Endothelial cell of umbilical vein (primary cell): Measurements from ENCODE around the gene NRP2. TPM values are rescaled to one million over a fixed set of nuclear protein-coding genes. Genes with fewer than 3 reads are reported as not detected.

Source experiments
- BruUV-seq: library from RNA; stranded (reverse); fragments of 400-500 nt; replicated peaks from 2 replicates; lab custom pipeline; 2021; lab: Mats Ljungman, UMichigan
- CTCF ChIA-PET: fragments of 300-600, 350-600 bp; sonication (Branson Sonifier 250); formaldehyde crosslinking; loops from one replicate; lab custom pipeline; 2021; ENCODE audit warnings: antibody characterized with exemption, inconsistent platforms; lab: Charles Lee
- POLR2A ChIA-PET: fragments of 300-600, 350-600 bp; sonication (Branson Sonifier 250); formaldehyde crosslinking; loops from one replicate; lab custom pipeline; 2021; ENCODE audit warnings: antibody characterized with exemption, inconsistent platforms; lab: Charles Lee
- DNase-seq: peaks from one replicate; pipeline ENCODE4 v3.0.0-alpha.2; 2011; ENCODE audit warnings: low read depth, low spot score
- FAIRE-seq: peaks from 2 replicates; lab custom pipeline; 2011; peaks lifted over from hg19 to GRCh38; lab: Jason Lieb, UNC
- H2AFZ ChIP-seq: 2 replicates; pipeline ENCODE4 v1.6.0; 2012; ENCODE audit warnings: low read depth, low read length, control low read depth, inconsistent platforms
- H3K27ac ChIP-seq: 2 replicates; pipeline ENCODE4 v1.5.1; 2011; ENCODE audit warnings: low read depth, mild to moderate bottlenecking, control low read depth, low read length, moderate library complexity; ENCODE audit not compliant: insufficient read depth
- H3K27me3 ChIP-seq, 2 experiments: 2 replicates each; pipeline versions ENCODE4 v1.6.0 to v1.6.1; 2011; ENCODE audit warnings: low read length in 2 of 2, mixed read lengths in 1 of 2; ENCODE audit not compliant: control insufficient read depth in 2 of 2, insufficient read depth in 2 of 2
- H3K36me3 ChIP-seq, 2 experiments: 2 replicates in 1 of 2; 3 replicates in 1 of 2; pipeline ENCODE4 v1.5.1; 2011; ENCODE audit warnings: low read length in 2 of 2, mild to moderate bottlenecking in 1 of 2, moderate library complexity in 1 of 2; ENCODE audit not compliant: control insufficient read depth in 2 of 2, insufficient read depth in 2 of 2; ENCODE audit errors: extremely low read depth in 1 of 2
- H3K4me1 ChIP-seq: 3 replicates; pipeline ENCODE4 v1.5.1; 2011; ENCODE audit warnings: mild to moderate bottlenecking, low read length; ENCODE audit not compliant: control insufficient read depth, insufficient read depth; ENCODE audit errors: extremely low read depth
- H3K4me2 ChIP-seq: 2 replicates; pipeline ENCODE4 v1.6.1; 2011; ENCODE audit warnings: low read length, control low read depth, mixed read lengths; ENCODE audit not compliant: insufficient read depth
- H3K4me3 ChIP-seq, 3 experiments: fragments of 200-600 bp in 1 of 3; sonication (generic), shearing (Covaris generic) in 1 of 3; replicated peaks in 1 of 3; 2 replicates each; pipeline ENCODE4 v1.5.1; 2011 to 2016; ENCODE audit warnings: control low read depth in 3 of 3, low read length in 3 of 3, mild to moderate bottlenecking in 2 of 3, inconsistent platforms in 1 of 3, low read depth in 1 of 3, moderate library complexity in 1 of 3; ENCODE audit not compliant: insufficient read depth in 1 of 3
- H3K79me2 ChIP-seq: 2 replicates; pipeline ENCODE4 v1.6.0; 2012; ENCODE audit warnings: low read length, inconsistent platforms; ENCODE audit not compliant: control insufficient read depth, insufficient read depth
- H3K9ac ChIP-seq: replicated peaks from 2 replicates; pipeline ENCODE3; 2011; ENCODE audit warnings: low read length, control low read depth; ENCODE audit not compliant: insufficient read depth; ENCODE audit errors: extremely low read depth
- H3K9me1 ChIP-seq: replicated peaks from 3 replicates; pipeline ENCODE4 v1.6.0; 2011; ENCODE audit warnings: mild to moderate bottlenecking, low read length; ENCODE audit not compliant: control insufficient read depth, insufficient read depth; ENCODE audit errors: extremely low read depth
- H3K9me3 ChIP-seq: replicated peaks from 2 replicates; pipeline ENCODE4 v1.5.1; 2012; ENCODE audit warnings: low read length, inconsistent platforms; ENCODE audit not compliant: control insufficient read depth, insufficient read depth
- H4K20me1 ChIP-seq: replicated peaks from 2 replicates; pipeline ENCODE3; 2011; ENCODE audit warnings: mild to moderate bottlenecking, low read length; ENCODE audit not compliant: control insufficient read depth, insufficient read depth; ENCODE audit errors: extremely low read depth
- CTCF ChIP-seq, 2 donors: IDR thresholded peaks; 1 replicate in 1 of 2; 2 replicates in 1 of 2; pipeline ENCODE4 v1.5.1; 2011; ENCODE audit warnings: low read length in 2 of 2, mild to moderate bottlenecking in 2 of 2, moderate library complexity in 2 of 2, control low read depth in 1 of 2, inconsistent platforms in 1 of 2, low read depth in 1 of 2; ENCODE audit not compliant: insufficient read depth in 1 of 2; ENCODE audit errors: extremely low read depth in 1 of 2
- EZH2 ChIP-seq: IDR thresholded peaks from 2 replicates; pipeline ENCODE4 v1.6.1; 2012; ENCODE audit warnings: borderline replicate concordance, low read depth, mild to moderate bottlenecking, moderate library complexity, low read length, inconsistent platforms; ENCODE audit not compliant: severe bottlenecking
- FOS ChIP-seq: IDR thresholded peaks from 2 replicates; pipeline ENCODE4 v1.6.1; 2011; ENCODE audit warnings: mild to moderate bottlenecking, low read length, moderate library complexity, borderline replicate concordance; ENCODE audit not compliant: insufficient read depth
- GATA2 ChIP-seq: IDR thresholded peaks from 2 replicates; pipeline ENCODE4 v1.7.0; 2011; ENCODE audit warnings: low read depth, mild to moderate bottlenecking, moderate library complexity, mixed read lengths, low read length; ENCODE audit not compliant: insufficient read length, insufficient read depth
- JUN ChIP-seq: IDR thresholded peaks from 2 replicates; pipeline ENCODE4 v1.6.1; 2011; ENCODE audit warnings: borderline replicate concordance, low read depth; ENCODE audit not compliant: insufficient read length, insufficient read depth
- MAX ChIP-seq: IDR thresholded peaks from 2 replicates; pipeline ENCODE4 v1.6.1; 2011; ENCODE audit not compliant: insufficient read depth, insufficient read length
- MYC ChIP-seq: IDR thresholded peaks from one replicate; pipeline ENCODE4 v1.6.1; 2011; ENCODE audit warnings: mild to moderate bottlenecking, low read depth, low read length
- POLR2A ChIP-seq: IDR thresholded peaks from 2 replicates; pipeline ENCODE4 v1.6.1; 2012; ENCODE audit warnings: low read depth, mild to moderate bottlenecking, control low read depth, low read length
- POLR2AphosphoS5 ChIP-seq: IDR thresholded peaks from 2 replicates; pipeline ENCODE4 v1.6.1; 2012; ENCODE audit warnings: low read depth, mild to moderate bottlenecking, control low read depth, low read length, moderate library complexity; ENCODE audit not compliant: insufficient read depth
- dilution Hi-C: fragments of 300-500 bp; cut with MboI; formaldehyde crosslinking; loops from one replicate; pipeline ENCODE4 v1.15.0; 2019; ENCODE audit warnings: low sequenced_read_pairs; ENCODE audit not compliant: extremely low pct_ligation_motif_present
- intact Hi-C: fragments of 100-400 bp; cut with micrococcal nuclease; formaldehyde crosslinking; loops from one replicate; pipeline ENCODE4 v1.10.0; 2022
- polyA plus RNA-seq, 4 experiments: library from polyadenylated mRNA; depleted of rRNA in 3 of 4; stranded (reverse) in 3 of 4; unstranded in 1 of 4; fragments of >200 nt; gene quantifications; 2 replicates each; pipeline versions ENCODE4 v1.2.1 to v1.2.3, GENCODE V29; 2011 to 2012; ENCODE audit warnings: missing spikeins in 1 of 4
- total RNA-seq: library from RNA; stranded (reverse); gene quantifications from 2 replicates; pipeline ENCODE4 v1.2.3, GENCODE V29; 2021

The NRP2 gene
- total and polyA plus RNA-seq, 2 donors (not counting 3 experiments of a cell fraction or from before 2014, with no cell fraction given) = 160 to 240 TPM

GRCh38 chr2:205637320-205637602, 45.0 kb upstream of the NRP2 start:
- Histone ChIP-seq H3K79me2 (no peaks in the 10 kb centered on the region), H3K27ac (no peak overlapping the region), H3K36me3 (no peaks in the 10 kb centered on the region), H3K27me3 (peaks cover 0 to 2% of the 10 kb centered on the region in 2 experiments), H3K4me2 (no peak overlapping the region), H2AFZ (no peak overlapping the region), H4K20me1 (no peaks in the 10 kb centered on the region), H3K9me1 (no peaks in the 10 kb centered on the region), H3K9ac (no peak overlapping the region), H3K4me1 (no peaks in the 10 kb centered on the region), H3K9me3 (no peaks in the 10 kb centered on the region), H3K4me3 (no peak overlapping the region)
- no peak for TF ChIP-seq MAX
- no peak for TF ChIP-seq POLR2A
- no peak for TF ChIP-seq MYC
- TF ChIP-seq EZH2 = no peak
- TF ChIP-seq POLR2AphosphoS5 = no peak
- no peak for TF ChIP-seq CTCF (IDR thresholded peaks at IDR 0.05; ENCODE audit: extremely low read depth in 1 of 2, insufficient read depth in 1 of 2, low read depth in 1 of 2, low read length in 2 of 2)
- TF ChIP-seq JUN = no peak
- no peak for TF ChIP-seq GATA2
- no peak for TF ChIP-seq FOS
- ChIA-PET POLR2A (no interaction called here), CTCF (no interaction called here)
- intact Hi-C loops (no loop called here), dilution Hi-C loops (no loop called here)
- no TSS peak for BruUV-seq
- no peak for FAIRE-seq
- DNase-seq = no peak
